Activated CD4-positive, alpha-beta T cell treated with anti-CD3 and anti-CD28 coated beads, Interleukin-2, amount 50 U/mL, for 16 hours (primary cell): ENCODE measurements around the gene BARHL2.

Source experiments
- DNase-seq: peaks from one replicate; pipeline ENCODE4 v3.0.0-alpha.2; 2020

Gene BARHL2

DNA sequence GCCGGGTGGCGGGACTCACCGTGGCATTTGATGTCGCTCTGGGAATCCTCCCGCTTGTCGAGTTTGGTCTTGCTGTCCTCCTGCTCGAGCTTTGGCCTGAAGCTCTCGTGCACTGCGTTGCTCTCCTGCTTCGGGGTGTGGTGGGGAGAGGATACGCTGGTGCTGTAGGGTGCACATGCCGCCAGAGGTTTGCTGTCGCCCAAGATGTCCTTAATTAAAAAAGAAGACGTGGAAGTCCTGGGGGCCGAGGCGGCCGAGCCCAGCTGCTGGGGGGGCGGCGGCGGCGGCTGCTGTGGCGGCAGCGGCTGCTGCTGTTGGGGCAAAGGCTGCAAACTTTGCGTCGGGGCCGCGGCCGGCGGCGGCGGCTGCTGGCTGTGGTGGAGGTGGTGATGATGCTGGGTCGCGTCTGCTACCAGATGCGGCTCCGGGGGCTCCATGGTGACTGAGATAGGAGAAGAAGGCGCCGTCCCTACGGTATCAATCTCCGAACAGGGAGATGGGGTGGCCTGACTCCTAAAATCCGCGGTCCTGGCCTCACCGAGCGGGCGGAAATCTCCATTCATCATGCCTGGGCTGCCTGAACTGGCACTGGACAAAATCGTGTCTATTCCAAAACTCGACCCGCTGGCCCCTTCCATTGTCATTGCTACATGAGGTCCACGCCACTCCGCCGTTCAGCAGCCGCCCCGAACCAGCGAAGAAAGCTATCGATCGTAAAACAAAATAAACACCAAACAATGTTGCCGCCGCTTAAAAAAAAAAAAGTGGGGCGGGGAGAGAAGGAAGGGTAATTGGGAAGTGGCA is at the start of gene BARHL2:
Gene BARHL2, minus strand, starts transcription at position 751 of the 804 bp plus-strand sequence. Its CDS starts 107 bp downstream, at position 644.
- DNase-seq: no peak

DNA sequence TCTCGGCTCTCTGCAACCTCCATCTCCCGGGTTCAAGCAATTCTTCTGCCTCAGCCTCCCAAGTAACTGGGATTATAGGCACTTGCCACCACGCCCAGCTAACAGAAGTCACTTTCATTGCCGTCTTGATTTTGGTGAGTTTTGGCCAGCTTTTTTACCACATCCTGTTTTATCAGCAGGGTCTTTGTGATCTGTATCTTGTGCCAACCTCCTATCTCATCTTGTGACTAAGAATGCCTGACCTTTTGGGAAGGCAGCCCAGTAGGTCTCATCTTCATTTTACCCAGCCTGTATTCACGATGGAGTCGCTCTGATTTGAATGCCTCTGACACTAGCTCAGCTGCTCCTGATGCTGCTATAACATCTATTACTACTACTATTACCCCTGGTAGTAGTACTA is 46.8 kb upstream of the BARHL2 start:
- no peak for DNase-seq

DNA sequence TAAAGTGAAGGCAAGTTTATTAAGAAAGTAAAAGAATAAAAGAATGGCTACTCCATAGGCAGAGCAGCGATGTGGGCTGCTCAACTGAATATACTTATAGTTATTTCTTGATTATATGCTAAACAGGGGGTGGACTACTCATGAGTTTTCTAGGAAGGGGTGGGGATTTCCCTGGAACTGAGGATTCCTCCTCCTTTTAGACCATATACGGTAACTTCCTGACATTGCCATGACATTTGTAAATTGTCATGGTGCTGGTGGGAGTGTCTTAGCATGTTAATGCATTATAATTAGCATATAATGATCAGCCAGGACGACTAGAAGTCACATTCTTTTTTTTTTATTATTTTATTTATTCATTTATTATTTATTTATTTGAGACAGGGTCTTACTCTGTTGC is 46.4 kb upstream of the BARHL2 start:
- no peak for DNase-seq

DNA sequence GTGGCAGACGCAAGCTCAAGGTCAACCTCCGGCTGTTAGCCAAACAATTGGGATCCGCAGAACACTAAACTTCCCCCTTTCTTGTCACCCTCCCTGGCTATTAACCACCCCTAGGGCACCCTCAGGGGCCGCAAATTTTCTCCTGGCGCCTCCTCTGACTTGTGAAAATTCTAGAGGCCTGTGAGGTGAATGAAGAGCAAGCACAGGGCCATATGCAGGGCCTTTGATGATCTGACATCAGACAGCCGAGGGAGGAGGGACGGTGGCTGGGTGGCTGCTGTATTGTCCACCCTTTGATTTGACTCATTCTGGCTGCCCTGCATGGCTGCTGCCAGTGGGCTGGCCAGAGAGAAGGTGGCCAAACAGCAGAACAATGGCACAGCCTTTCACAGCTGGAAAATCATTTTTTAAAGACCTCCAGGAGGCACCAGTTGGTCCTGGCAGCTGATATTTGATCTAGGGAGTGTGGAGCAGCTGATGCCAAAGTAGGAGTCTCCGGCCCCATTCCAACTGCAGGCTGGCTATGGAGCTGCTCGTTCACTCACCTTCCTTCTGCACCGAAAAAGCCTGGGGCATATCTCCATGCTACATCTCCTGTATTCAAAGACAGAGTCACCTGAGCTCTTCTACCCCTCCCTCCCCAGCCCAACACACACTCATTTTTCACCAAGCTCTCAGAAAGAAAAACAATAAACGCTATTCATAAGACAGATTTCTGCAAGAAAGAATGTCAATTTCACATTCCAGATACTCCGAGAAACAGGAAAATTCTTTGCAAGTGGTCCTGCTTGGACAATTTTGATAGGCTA is 44.9 kb upstream of the BARHL2 start:
- DNase-seq: no peak

DNA sequence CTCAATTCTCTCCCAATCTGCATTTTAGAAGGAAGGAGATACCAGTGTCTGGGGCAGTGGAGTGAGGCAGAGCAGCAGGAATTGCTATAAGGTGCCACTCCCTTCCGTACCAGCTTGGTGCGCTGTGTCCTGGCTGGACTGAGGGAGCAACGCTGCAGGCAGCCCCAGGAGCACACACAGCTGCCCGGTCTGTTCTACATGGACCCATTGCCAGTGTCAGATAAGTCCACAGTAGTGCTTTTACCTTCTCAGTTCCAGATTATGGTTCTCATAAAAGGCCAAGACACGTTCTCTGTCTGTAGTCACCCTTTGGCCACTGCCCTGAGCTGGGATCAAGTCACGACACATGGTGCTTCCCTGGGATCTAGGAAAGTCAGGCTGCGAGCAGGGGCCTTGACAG is 44.1 kb upstream of the BARHL2 start:
- no peak for DNase-seq

DNA sequence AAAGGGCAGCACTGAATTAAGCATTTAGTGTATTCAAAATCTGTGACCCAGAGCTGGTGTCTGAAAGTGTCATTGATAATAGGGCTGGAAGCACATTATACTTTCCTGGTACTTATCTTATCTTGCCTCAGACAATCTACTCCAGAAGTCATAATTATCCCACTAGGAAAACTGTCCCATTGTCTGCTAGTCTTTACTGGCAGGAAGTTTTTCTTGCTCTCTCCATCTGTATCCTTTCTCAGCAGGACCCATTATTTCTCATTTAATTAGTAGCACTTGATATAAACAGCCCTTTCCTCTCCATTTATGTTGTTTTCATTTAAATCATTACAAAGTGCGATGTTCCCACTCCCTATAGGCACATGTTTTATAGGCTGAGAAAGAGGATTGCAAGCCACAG is 36.5 kb upstream of the BARHL2 start:
- no peak for DNase-seq

DNA sequence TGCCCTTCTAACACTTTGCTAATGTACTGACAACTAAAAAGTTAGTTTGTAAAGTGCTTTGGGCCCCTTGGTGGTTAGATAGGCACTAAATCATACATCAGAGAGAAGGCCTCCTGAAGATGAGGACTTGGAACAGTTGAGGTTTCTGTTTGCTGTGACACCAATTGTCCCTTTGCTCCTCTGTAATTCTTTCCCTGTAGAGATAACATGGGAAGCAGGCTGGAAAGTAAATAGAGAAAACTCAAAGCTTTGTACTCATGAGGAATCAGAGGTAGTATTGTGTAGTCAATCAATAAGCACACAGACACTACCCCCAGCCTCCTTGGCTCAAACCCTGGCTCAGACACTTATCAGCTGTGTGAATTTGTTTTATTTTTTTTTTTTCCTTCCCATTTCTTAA is 31.6 kb upstream of the BARHL2 start:
- DNase-seq: no peak

DNA sequence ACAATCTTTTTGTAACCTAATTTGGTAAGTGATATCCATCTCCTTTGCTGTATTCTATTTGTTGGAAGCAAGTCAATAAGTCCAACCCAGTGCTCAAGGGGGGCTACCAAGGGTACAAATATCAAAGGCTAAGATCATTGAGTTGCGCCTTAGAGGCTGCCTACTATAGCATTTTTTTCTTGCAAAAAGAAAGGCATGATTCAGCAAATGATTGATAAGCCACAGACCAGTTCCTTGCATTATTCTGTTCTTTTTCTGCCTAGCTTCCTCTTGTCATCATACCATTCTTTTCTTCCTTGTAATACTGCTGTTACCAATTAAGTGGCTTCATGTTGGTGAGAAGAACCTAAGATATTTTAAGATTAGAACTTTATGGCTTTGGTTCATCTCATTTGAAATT is 29.8 kb upstream of the BARHL2 start:
- DNase-seq: no peak

DNA sequence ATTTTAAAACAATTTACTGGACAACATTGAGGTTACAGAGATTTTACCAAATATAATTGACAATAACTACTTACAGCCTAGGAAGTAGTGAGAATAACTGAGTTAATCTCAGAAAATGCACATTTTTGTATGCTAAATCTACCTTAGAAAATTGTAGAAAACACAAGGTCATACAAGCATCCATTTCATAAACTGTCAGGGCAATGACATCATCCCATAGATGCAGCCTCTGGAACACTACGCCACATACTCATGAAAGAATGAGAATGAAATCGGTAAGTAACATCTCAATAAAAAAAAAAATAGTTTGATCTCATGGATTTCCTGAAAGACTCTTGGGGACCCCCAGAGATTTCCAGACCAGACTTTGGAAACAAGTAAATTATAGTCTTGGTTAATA is 28.9 kb upstream of the BARHL2 start:
- no peak for DNase-seq

DNA sequence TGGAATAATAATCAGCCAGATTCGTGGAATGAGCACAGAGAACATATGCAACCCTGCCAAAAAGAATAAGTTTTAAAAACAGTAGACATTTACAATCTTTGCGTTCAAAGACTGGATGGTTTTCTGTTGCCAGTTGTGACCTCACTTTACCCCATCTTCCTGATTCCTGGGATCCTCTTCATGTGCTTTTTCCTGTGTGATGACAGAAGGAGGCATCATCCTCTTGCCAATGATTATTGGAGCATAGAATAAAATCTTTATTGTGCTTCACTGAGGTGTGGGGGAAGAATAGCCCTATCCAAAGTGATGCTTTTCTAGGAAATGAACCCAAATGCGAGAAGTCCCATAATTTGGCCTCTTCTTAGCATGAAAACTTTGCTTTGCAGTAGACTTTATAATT is 15.0 kb upstream of the BARHL2 start:
- DNase-seq: no peak

DNA sequence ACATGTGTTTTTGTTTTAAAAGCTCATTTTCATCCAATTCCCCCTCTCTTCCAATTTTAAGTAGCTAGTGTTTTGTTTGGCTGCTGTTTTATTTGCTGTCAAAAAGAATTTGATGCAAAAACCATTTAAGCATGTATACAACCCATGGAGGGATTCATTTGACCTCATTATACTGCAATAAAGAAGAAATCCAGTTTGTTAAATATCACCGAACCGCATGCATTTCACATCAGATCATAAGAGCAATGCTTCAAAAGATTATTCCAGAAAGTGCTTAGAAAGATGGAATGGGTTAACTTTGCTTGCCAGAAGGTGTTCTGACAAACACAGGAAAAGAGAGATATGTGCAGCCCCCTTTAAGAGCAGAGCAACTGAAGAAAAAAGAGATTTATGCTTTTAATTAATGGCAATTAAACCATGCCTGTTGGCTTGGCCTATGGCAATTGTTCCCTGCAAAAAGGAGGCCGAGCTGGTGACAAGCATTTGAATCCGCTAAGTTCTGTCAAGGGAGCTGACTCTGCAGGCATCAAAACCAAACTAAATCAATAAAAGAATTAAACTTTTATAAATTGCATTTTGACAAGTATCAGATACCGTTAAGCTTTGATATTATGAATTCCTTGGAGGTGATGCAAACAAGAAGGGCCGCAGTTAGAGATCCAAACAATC is 14.4 kb upstream of the BARHL2 start:
- DNase-seq: no peak

DNA sequence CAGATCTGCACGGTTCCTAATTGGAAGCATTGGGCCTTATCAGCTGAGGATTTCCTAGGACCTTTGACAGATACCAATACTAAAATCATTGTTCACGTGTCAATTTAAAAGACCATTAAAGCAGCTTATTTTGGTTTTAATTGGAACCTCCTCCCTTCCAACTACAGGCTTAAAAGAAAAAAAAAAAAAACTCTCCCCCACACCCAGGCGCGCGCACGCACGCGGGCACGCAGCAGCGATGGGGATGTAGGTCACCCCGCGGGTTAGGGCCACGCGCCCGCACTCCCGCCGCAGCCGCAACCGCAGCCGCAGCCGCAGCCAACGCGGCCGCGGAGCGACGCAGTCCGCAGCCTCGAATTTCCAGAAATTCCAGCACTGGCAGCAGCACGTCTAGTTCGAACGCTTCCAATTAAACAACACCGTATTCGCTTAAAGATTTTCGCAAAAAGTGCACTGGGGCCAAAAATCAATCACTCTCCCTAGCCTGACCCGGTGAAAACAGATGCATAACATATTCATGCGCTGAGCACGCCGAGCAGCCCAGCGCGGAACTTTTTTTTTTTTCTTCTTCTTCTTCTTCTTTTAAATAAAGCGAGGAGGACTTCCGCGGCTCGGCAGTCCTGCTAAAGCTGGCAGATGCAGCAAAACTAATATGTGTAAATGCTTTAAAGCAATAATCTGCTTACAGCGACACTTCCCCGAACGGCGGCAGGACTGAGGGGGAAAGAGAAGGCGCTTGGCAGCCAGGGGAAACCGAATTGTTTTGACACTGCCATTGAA is 13.3 kb upstream of the BARHL2 start:
- no peak for DNase-seq

DNA sequence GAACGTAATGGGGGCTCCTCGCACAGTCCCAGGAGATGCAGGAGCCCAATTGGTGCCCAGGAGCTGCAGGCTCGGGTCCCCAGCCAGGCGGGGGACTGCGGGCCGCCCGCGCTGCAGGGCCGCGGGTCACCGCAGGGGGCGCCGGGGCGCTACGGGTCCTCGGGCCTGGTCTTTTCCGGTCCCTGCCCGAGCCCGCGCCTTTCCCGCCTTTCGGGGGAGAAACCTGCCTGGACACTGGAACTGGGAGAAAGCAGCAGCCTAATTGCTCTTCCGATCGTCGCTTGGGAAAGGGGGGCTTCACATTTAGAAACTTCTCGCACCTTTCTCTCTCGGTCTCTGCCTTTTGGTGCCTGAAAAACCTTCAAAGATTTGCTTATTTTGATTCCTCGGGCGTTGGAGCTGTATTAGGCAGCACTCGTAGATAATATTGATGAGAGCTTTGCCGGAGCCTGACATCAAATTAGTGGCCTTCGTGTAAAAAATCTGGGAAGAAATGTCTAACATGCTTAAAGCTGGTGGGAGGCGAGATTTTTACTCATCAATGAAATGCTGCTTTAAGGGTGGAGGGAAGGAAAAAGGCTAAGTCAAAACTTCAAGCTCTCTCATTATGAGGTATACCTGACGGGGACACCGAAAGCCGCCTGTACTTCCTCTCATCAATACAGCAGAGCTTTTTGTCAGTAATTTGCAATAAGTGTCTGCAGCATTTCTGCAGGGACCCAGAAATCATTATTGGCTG is 12.6 kb upstream of the BARHL2 start:
- no peak for DNase-seq

DNA sequence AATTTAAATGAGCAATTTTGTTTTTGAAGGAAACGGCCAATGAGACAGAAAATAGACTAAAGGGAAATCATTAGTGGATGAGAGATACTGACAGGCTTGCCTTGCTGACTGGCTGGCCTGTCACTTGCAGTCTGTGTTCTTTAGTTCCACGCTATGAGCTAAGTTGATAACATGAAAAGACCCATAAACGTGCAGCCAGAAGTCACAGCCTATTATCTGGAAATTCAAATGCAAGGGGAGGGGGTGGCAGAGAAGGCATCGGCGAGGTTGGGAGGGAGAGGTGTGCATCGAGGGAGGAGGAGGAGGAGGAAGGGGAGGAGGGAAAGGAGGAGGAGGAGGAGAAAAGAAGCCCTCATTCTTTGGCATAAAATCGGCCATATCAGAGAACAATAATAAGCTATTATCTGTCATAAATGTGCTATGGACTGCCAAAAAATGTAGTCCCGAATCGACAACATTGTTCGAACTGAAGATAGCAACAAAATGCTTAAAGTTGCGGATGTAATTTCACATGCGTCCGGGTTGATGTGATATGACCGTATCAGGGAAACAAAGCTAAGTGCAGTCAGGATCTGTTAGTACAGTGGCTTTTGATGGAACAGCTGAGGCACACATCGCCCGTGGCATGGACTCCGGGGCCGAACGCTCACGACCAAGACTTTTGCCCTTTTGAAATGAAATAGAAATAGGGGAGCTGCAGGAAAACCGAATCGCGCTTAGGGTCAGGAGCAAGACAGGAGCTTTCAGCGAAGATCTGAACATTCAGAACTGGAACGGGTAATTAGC is 11.6 kb upstream of the BARHL2 start:
- DNase-seq: no peak

DNA sequence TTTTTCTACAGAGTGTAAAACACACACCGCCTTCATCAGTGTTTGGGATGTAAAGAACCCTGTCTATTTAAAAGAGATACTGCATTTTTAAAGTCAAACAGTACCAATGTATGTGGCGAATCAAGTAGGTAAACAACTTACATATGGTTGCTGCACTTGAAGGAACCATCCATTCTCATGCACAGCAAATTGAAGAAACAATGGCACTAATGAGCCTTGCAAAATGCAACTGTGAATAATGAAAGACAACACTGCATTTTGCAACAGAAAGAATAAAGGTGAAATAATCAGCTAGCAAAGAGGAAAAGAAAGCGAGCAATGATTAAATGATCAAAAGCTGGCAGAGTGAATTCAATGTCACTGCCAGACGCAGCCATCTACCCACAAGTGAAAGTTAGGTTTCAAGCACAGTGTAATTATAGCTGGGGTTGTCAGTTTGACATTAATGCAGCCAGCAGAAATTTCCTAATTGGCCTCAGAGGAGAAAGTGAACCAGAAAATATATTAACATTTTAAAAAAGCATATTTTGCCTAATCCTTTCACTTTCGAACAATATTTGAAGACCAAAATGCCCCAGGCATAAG is 10.9 kb upstream of the BARHL2 start:
- DNase-seq: no peak

DNA sequence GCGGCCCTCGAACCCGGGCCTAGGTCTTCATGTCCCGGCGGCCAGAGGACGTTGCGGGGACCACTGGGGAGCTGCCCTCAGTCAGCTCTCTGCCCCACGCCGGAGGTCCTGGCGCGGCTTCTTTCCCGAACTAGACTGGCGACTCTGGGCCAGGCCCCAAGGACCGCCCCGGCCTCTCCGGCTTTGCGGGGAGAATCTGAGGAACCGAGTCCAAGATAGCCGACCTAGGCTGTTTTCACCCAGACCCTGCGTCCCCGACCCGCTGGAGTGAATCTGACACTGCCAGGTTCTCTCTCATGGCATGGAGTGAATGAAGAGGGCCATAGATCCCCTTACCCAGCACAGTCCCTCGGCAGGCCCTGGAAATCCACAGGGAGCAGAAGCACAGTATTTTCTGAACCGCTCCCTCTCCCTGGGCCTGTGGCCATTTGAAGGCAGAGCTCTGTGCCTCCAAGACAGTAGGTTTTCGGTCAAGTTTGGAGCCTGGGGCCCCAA is 9.9 kb upstream of the BARHL2 start:
- DNase-seq: no peak

DNA sequence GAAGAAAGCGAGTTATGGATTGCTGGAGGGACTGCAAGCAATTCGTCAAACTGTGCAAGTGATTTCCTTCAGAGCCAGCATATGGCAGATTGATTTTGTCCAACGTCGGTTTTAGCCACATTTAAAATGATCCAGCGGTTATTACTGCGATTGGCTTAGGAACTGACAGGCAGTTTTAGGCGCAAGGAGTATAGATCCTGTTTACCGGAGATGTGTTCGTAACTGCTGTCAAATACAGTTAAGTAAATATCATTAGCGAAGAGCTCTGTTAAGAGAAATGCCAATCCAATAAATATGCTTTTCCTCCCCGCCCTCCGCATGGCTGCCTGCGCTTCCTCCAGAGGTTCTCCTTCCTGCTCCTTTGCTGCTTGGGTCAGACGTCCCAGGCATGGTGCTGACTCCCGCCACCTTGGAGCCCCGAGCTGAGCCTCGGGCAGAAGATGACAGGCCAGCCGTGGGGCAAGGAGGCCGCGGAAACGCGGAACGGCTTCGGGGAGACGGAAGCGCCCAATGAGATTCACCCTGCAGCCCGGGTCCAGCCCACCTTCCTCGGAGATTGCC is 9.4 kb upstream of the BARHL2 start:
- DNase-seq: no peak

DNA sequence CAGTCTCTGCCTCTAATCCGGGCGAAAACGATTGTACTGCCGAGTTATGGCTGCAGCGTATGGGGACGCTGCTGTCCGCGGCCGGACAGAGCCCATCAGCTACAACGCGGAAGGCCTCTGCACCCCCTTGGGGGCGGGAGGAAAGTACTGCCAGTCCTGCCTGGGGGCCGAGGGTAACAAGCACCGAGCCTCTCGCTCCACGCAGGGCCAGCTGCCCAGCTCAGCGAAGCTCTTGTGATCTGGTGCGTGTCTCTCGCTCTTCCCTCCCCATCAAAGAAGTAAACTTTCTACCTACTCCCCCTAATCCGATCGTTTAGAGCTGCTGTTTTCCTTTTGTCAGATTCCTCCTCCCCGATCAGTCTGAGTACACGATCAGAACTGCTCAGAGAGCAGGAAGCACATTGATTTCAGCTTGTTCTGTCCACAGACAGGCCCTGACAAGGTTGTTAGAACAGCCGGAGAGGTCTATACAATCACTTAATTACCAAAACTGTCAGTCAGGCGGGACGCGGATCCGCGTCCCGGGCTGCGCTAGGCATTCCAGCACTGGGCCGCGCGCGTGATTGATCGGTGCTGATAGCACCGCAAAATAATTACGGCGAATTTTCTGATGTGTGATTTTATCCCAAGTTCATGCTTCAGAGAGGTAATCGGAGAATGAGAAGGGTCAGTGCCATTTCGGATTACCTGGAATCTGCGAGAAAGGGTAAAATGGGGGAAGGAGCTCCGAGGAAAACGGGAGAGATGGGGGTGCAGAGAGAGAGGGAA is 8.7 kb upstream of the BARHL2 start:
- DNase-seq: no peak

DNA sequence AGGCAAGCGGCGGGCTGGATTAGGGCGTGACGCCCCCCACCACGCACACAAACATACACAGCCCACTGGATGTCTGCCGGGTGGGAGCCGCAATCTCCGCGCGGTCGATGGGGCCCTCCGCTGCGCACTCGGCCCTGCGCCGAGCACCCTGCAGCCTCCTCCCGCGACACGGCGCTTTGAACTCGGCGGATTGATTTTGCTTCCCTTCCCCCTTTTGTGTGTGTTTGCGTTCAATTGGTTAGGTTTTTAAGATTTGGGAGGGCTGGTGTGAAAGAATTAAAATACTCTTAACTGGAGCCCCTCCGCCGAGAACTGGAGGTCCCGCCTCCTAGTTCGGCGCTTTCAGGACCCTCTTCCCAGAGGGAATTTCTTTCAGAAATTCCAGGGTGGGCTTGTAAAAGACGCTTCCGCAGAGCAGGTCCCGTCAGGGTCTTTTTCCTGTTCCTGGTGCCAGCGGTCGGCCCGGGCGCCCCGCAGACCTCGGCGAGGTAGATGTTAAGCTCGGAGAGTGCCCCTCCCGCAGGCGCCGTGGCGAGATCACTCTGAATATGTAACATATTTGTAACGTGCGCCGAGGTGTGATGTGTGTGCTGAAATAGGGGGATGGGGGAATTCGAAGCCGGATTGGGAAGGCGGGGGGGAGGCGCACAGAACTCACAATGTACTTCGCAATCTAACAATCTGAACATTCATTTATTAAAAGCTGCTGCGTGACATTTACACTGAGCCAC is 8.0 kb upstream of the BARHL2 start:
- DNase-seq: no peak
